CD4-positive, alpha-beta memory T cell (primary cell): Measurements from ENCODE around the gene PLOD1. TPM values are rescaled to one million over a fixed set of nuclear protein-coding genes. Genes with fewer than 3 reads are reported as not detected.

Experiments
- CTCF ChIA-PET: fragments of 350-600 bp; sonication (Branson Sonifier 250); formaldehyde crosslinking; loops from one replicate; lab custom pipeline; 2021; ENCODE audit warnings: inconsistent platforms; ENCODE audit not compliant: partially characterized antibody; lab: Charles Lee
- POLR2A ChIA-PET: fragments of 350-600 bp; sonication (Branson Sonifier 250); formaldehyde crosslinking; loops from one replicate; lab custom pipeline; 2021; ENCODE audit not compliant: partially characterized antibody; lab: Charles Lee
- DNase-seq, 5 donors: peaks; one replicate each; pipeline versions ENCODE4 v3.0.0 to v3.0.0-alpha.2; 2020 to 2022; ENCODE audit warnings: mixed read lengths in 1 of 5
- H3K27ac ChIP-seq: one replicate; pipeline ENCODE4 v1.7.0; 2013; ENCODE audit warnings: low read depth, low read length
- H3K27me3 ChIP-seq: 2 replicates; pipeline ENCODE4 v1.7.0; 2013; ENCODE audit warnings: mild to moderate bottlenecking, low read length, moderate library complexity; ENCODE audit not compliant: insufficient read depth
- H3K36me3 ChIP-seq: 2 replicates; pipeline ENCODE4 v1.7.0; 2013; ENCODE audit warnings: mild to moderate bottlenecking, low read length, moderate library complexity; ENCODE audit not compliant: insufficient read depth
- H3K4me1 ChIP-seq: 2 replicates; pipeline ENCODE4 v1.7.0; 2013; ENCODE audit warnings: mild to moderate bottlenecking, low read length, moderate library complexity; ENCODE audit not compliant: insufficient read depth
- H3K4me3 ChIP-seq, 2 donors: one replicate each; pipeline ENCODE4 v1.7.0; 2013; ENCODE audit warnings: low read length in 2 of 2, mild to moderate bottlenecking in 1 of 2
- H3K9me3 ChIP-seq, 2 donors: one replicate each; pipeline ENCODE4 v1.7.0; 2013; ENCODE audit warnings: low read length in 2 of 2, control low read depth in 1 of 2; ENCODE audit not compliant: control insufficient read depth in 1 of 2
- H3K27ac Mint-ChIP-seq, 7 donors: one replicate each; pipeline ENCODE4 v1.8.0; 2020 to 2021; ENCODE audit warnings: mixed read lengths in 7 of 7, mild to moderate bottlenecking in 6 of 7, inconsistent platforms in 3 of 7, moderate library complexity in 3 of 7
- H3K27me3 Mint-ChIP-seq, 2 donors: one replicate each; pipeline ENCODE4 v1.8.0; 2020 to 2021; ENCODE audit warnings: mixed read lengths in 2 of 2
- H3K36me3 Mint-ChIP-seq, 2 donors: one replicate each; pipeline ENCODE4 v1.8.0; 2020 to 2021; ENCODE audit warnings: mixed read lengths in 2 of 2, inconsistent platforms in 1 of 2, mild to moderate bottlenecking in 1 of 2
- H3K4me1 Mint-ChIP-seq, 4 donors: one replicate each; pipeline ENCODE4 v1.8.0; 2020 to 2021; ENCODE audit warnings: mixed read lengths in 4 of 4, mild to moderate bottlenecking in 1 of 4
- H3K4me3 Mint-ChIP-seq, 8 donors: one replicate each; pipeline ENCODE4 v1.8.0; 2020 to 2021; ENCODE audit warnings: mixed read lengths in 8 of 8, mild to moderate bottlenecking in 7 of 8, moderate library complexity in 6 of 8, inconsistent platforms in 3 of 8
- H3K9me3 Mint-ChIP-seq, 8 donors: one replicate each; pipeline ENCODE4 v1.8.0; 2020 to 2021; ENCODE audit warnings: mixed read lengths in 8 of 8, mild to moderate bottlenecking in 5 of 8, inconsistent platforms in 3 of 8, moderate library complexity in 1 of 8
- intact Hi-C: fragments of 100-400 bp; cut with micrococcal nuclease; formaldehyde crosslinking; loops from one replicate; pipeline ENCODE4 v1.15.1; 2023
- polyA plus RNA-seq, 2 donors: library from polyadenylated mRNA; unstranded; fragments of 300-500 nt; fragmentation: Illumina TruSeq; gene quantifications; one replicate each; pipeline ENCODE4 v1.2.3, GENCODE V29; 2021
- total RNA-seq, 2 experiments: library from RNA; stranded (reverse); gene quantifications; one replicate each; pipeline ENCODE4 v1.2.3, GENCODE V29; 2021

Gene PLOD1
- total RNA-seq (1 to 10 TPM; 2.9 to 3.6 TPM), polyA plus RNA-seq (1 to 10 TPM; 2.5 to 2.6 TPM)

GRCh38 chr1:11934302-11935056 is at the start of gene PLOD1:
Gene PLOD1, plus strand, starts transcription at chr1:11934717. Its CDS starts 63 bp downstream, at chr1:11934780.
- no peaks in the 10 kb centered on the region for H3K36me3 Mint-ChIP-seq
- H3K27me3 ChIP-seq: no peaks in the 10 kb centered on the region
- H3K4me3 ChIP-seq: peak within 1 kb of the TSS; percentile 33 to 67
- peak; percentile 68 to 90 (median 71) for DNase-seq
- peak within 1 kb of the TSS in 5 of 7 donors; percentile 30 to 82 (median 53) for H3K27ac Mint-ChIP-seq
- CTCF ChIA-PET: no interaction called here
- no peaks in the 10 kb centered on the region for H3K9me3 ChIP-seq
- H3K4me1 ChIP-seq: peaks cover 11% of the 10 kb centered on the region
- H3K27ac ChIP-seq: peak within 1 kb of the TSS; percentile 47
- intact Hi-C loops: loop anchor here (1.0 kb wide), 2 partner anchors 8 to 25 kb away; partner anchors contain the start of gene KIAA2013
- peak within 1 kb of the TSS; percentile 82 to 90 (median 84) for H3K4me3 Mint-ChIP-seq
- no peaks in the 10 kb centered on the region for H3K27me3 Mint-ChIP-seq
- POLR2A ChIA-PET: interaction anchor here (1.0 to 12.0 kb wide), 5 partner anchors 8 to 46 kb away, joined by 3 to 116 read pairs (median 4); partner anchors contain the start of genes KIAA2013 and MFN2
- H3K9me3 Mint-ChIP-seq: no peaks in the 10 kb centered on the region
- peaks cover 0 to 5% (median 0%) of the 10 kb centered on the region in 4 donors for H3K4me1 Mint-ChIP-seq
- H3K36me3 ChIP-seq: no peaks in the 10 kb centered on the region

GRCh38 chr1:11885916-11886315 is 48.6 kb upstream of the PLOD1 start:
- CTCF ChIA-PET: no interaction called here
- H3K27me3 Mint-ChIP-seq: peaks cover 10 to 14% of the 10 kb centered on the region in 2 donors
- no peaks in the 10 kb centered on the region for H3K27me3 ChIP-seq

GRCh38 chr1:11886986-11887665 is 47.4 kb upstream of the PLOD1 start:
- Mint-ChIP-seq H3K27me3 (peaks cover 10 to 12% of the 10 kb centered on the region in 2 donors), H3K27ac (no peak overlapping the region), H3K4me3 (no peak overlapping the region), H3K9me3 (no peaks in the 10 kb centered on the region), H3K36me3 (no peaks in the 10 kb centered on the region), H3K4me1 (no peaks in the 10 kb centered on the region)
- Histone ChIP-seq H3K4me1 (no peaks in the 10 kb centered on the region), H3K27me3 (no peaks in the 10 kb centered on the region), H3K4me3 (no peak overlapping the region), H3K36me3 (no peaks in the 10 kb centered on the region), H3K27ac (no peak overlapping the region), H3K9me3 (no peaks in the 10 kb centered on the region)
- DNase-seq: no peak
- intact Hi-C loops: no loop called here
- ChIA-PET POLR2A (no interaction called here), CTCF (interaction anchor here (0.5 kb wide), 1 partner anchor 18 kb away, joined by 3 read pairs; no protein-coding TSS in a partner anchor)

More at GRCh38 chr1:11885916-11886315, 48.6 kb upstream of the PLOD1 start:
- DNase-seq: no peak
- Histone ChIP-seq H3K36me3 (no peaks in the 10 kb centered on the region), H3K27ac (no peak overlapping the region), H3K9me3 (no peaks in the 10 kb centered on the region), H3K4me1 (no peaks in the 10 kb centered on the region), H3K4me3 (no peak overlapping the region)
- H3K27ac Mint-ChIP-seq: no peak overlapping the region
- H3K4me1 Mint-ChIP-seq: no peaks in the 10 kb centered on the region
- H3K36me3 Mint-ChIP-seq: no peaks in the 10 kb centered on the region
- H3K4me3 Mint-ChIP-seq: no peak overlapping the region
- POLR2A ChIA-PET: no interaction called here
- intact Hi-C loops: no loop called here
- no peaks in the 10 kb centered on the region for H3K9me3 Mint-ChIP-seq

- intact Hi-C loops: no loop called here
- no peaks in the 10 kb centered on the region for H3K36me3 Mint-ChIP-seq
- H3K4me1 Mint-ChIP-seq: no peaks in the 10 kb centered on the region
- Histone ChIP-seq H3K36me3 (no peaks in the 10 kb centered on the region), H3K4me1 (no peaks in the 10 kb centered on the region), H3K27me3 (no peaks in the 10 kb centered on the region), H3K27ac (no peak overlapping the region), H3K4me3 (no peak overlapping the region), H3K9me3 (no peaks in the 10 kb centered on the region)
- no peak overlapping the region for H3K27ac Mint-ChIP-seq
- no peaks in the 10 kb centered on the region for H3K9me3 Mint-ChIP-seq
- no peak overlapping the region for H3K4me3 Mint-ChIP-seq
- POLR2A ChIA-PET: no interaction called here
- H3K27me3 Mint-ChIP-seq: peaks cover 8 to 12% of the 10 kb centered on the region in 2 donors
- CTCF ChIA-PET: no interaction called here
- no peak for DNase-seq
These were observed 46.9 kb upstream of the PLOD1 start for GRCh38 chr1:11887666-11888007.

- Histone ChIP-seq H3K9me3 (no peaks in the 10 kb centered on the region), H3K4me3 (no peak overlapping the region), H3K4me1 (no peaks in the 10 kb centered on the region), H3K36me3 (no peaks in the 10 kb centered on the region), H3K27me3 (no peaks in the 10 kb centered on the region), H3K27ac (no peak overlapping the region)
- Mint-ChIP-seq H3K36me3 (no peaks in the 10 kb centered on the region), H3K9me3 (no peaks in the 10 kb centered on the region), H3K27ac (no peak overlapping the region), H3K27me3 (peaks cover 6 to 12% of the 10 kb centered on the region in 2 donors), H3K4me3 (no peak overlapping the region), H3K4me1 (no peaks in the 10 kb centered on the region)
- ChIA-PET CTCF (no interaction called here), POLR2A (no interaction called here)
- no peak for DNase-seq
- intact Hi-C loops: no loop called here
These were observed 46.2 kb upstream of the PLOD1 start for GRCh38 chr1:11888206-11888876.

- no peaks in the 10 kb centered on the region for H3K9me3 ChIP-seq
- DNase-seq: no peak
- no peaks in the 10 kb centered on the region for H3K36me3 ChIP-seq
- H3K27ac ChIP-seq: no peak overlapping the region
- Mint-ChIP-seq H3K4me3 (no peak overlapping the region), H3K4me1 (no peaks in the 10 kb centered on the region), H3K36me3 (no peaks in the 10 kb centered on the region), H3K27ac (no peak overlapping the region), H3K27me3 (peaks cover 6 to 16% of the 10 kb centered on the region in 2 donors), H3K9me3 (no peaks in the 10 kb centered on the region)
- no peak overlapping the region for H3K4me3 ChIP-seq
- H3K27me3 ChIP-seq: no peaks in the 10 kb centered on the region
- intact Hi-C loops: no loop called here
- H3K4me1 ChIP-seq: peaks cover 4% of the 10 kb centered on the region
- POLR2A ChIA-PET: no interaction called here
- CTCF ChIA-PET: no interaction called here
These were observed 45.7 kb upstream of the PLOD1 start for GRCh38 chr1:11888877-11889208.
